Stomach (tissue), 19 donors: ENCODE results near the gene B4GALT4. TPM values are rescaled to one million over a fixed set of nuclear protein-coding genes. Genes with fewer than 3 reads are reported as not detected.
A peak's percentile ranks its signal among the peaks of the same experiment; 100 is the strongest.

ENCODE experiments used
- DNase-seq, 2 donors: peaks; one replicate each; pipeline versions ENCODE4 v3.0.0 to v3.0.0-alpha.2; 2013 to 2019
- H3K27ac ChIP-seq, 5 donors: fragments of 200-600 bp in 4 of 5; sonication (generic) in 4 of 5; one replicate each; pipeline ENCODE4 v1.5.1; 2013 to 2019; ENCODE audit warnings: mild to moderate bottlenecking in 1 of 5, moderate library complexity in 1 of 5
- H3K27me3 ChIP-seq, 3 donors: fragments of 200-600 bp; sonication (generic); one replicate each; pipeline ENCODE4 v1.5.1; 2017 to 2019; ENCODE audit warnings: mixed run types in 1 of 3
- H3K36me3 ChIP-seq, 4 donors: fragments of 200-600 bp; sonication (generic); 1 replicate in 3 of 4; 2 replicates in 1 of 4; pipeline ENCODE4 v1.5.1; 2016 to 2019
- H3K4me1 ChIP-seq, 4 donors: fragments of 200-600 bp; sonication (generic); one replicate each; pipeline ENCODE4 v1.5.1; 2016 to 2019
- H3K4me3 ChIP-seq, 4 donors: fragments of 200-600 bp; sonication (generic) in 3 of 4; one replicate each; pipeline ENCODE4 v1.5.1; 2016 to 2019; ENCODE audit warnings: mild to moderate bottlenecking in 1 of 4
- H3K9me3 ChIP-seq, 4 donors: fragments of 200-600 bp; sonication (generic); one replicate each; pipeline ENCODE4 v1.5.1; 2016 to 2019
- EP300 ChIP-seq: sonication (generic); formaldehyde crosslinking; IDR thresholded peaks from one replicate; pipeline ENCODE4 v1.6.1; 2017; ENCODE audit warnings: antibody characterized with exemption
- POLR2A ChIP-seq, 4 donors: fragments of 450-650 bp; IDR thresholded peaks; one replicate each; pipeline ENCODE4 v1.6.1; 2016; ENCODE audit warnings: antibody characterized with exemption in 4 of 4, control low read depth in 2 of 4, mild to moderate bottlenecking in 1 of 4, moderate library complexity in 1 of 4
- POLR2AphosphoS5 ChIP-seq, 3 donors: sonication (generic); formaldehyde crosslinking; IDR thresholded peaks; one replicate each; pipeline ENCODE4 v1.6.1; 2016; ENCODE audit warnings: antibody characterized with exemption in 3 of 3
- WGBS, 5 donors: extraction: QIAGEN DNeasy Blood & Tissue Kit in 3 of 5; methylation state at CpG; one replicate each; pipeline versions ENCODE4 v1.1.5 to v1.1.7; 2013 to 2018; 5-methylcytosine and 5-hydroxymethylcytosine counted together
- intact Hi-C: fragments of 100-400 bp; cut with DNase I; formaldehyde crosslinking; loops from one replicate; pipeline ENCODE4 v1.15.1; 2023; ENCODE audit warnings: low total_unique reads
- long read RNA-seq, 10 donors: transcript quantifications; one replicate each; lab custom pipeline, GENCODE V29; 2026
- polyA plus RNA-seq, 3 donors: library from polyadenylated mRNA; stranded (reverse); fragments of 200-250 nt; gene quantifications; one replicate each; pipeline ENCODE4 v1.2.3, GENCODE V29; 2013
- total RNA-seq, 5 donors: library from RNA; depleted of rRNA; stranded (reverse); fragments of >200 nt; gene quantifications; one replicate each; pipeline versions ENCODE4 v1.1.0 to v1.2.3, GENCODE V29; 2014 to 2016
- TF ChIP-seq, protein P1 (sequence below), 7 experiments: fragments of 450-650 bp in 4 of 7; fragments of 200-600 bp in 3 of 7; sonication (generic) in 3 of 7; IDR thresholded peaks; one replicate each; pipeline ENCODE4 v1.5.1; 2016 to 2019; ENCODE audit warnings: antibody characterized with exemption in 7 of 7, control low read depth in 2 of 7, mild to moderate bottlenecking in 1 of 7
- donor health status: healthy with polysubstance abuse.
- donor health status: Bipolar disorder and iron deficiency.
- donor health status: healthy.

The B4GALT4 gene, protein sequence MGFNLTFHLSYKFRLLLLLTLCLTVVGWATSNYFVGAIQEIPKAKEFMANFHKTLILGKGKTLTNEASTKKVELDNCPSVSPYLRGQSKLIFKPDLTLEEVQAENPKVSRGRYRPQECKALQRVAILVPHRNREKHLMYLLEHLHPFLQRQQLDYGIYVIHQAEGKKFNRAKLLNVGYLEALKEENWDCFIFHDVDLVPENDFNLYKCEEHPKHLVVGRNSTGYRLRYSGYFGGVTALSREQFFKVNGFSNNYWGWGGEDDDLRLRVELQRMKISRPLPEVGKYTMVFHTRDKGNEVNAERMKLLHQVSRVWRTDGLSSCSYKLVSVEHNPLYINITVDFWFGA
- 10 to 100 TPM in 3 of 5 donors, 1 to 10 TPM in 2; 5.5 to 39.7 (median 16.1) TPM for total RNA-seq
- 10 to 100 TPM; 12.0 to 14.6 (median 13.3) TPM for polyA plus RNA-seq
- long read RNA-seq, donor 1, partial matches to known transcripts, result 15 of 19 reads
- long read RNA-seq, donor 1, other reads (novel, unspliced or antisense), result 0 of 19 reads
- long read RNA-seq, donor 2, partial matches to known transcripts, result 0 of 5 reads
- long read RNA-seq, donor 2, other reads (novel, unspliced or antisense), result 0 of 5 reads
- long read RNA-seq, donor 3, transcript B4GALT4-202 (8 exons, 2,459 nt), result major isoform, 5 of 5 reads
- long read RNA-seq, donor 3, partial matches to known transcripts, result 0 of 5 reads
- long read RNA-seq, donor 3, other reads (novel, unspliced or antisense), result 0 of 5 reads
- long read RNA-seq, donor 4, result 0 reads
- long read RNA-seq, donor 5, partial matches to known transcripts, result 0 of 4 reads
- long read RNA-seq, donor 5, other reads (novel, unspliced or antisense), result 0 of 4 reads
- long read RNA-seq, donor 6, result 0 reads
- long read RNA-seq, donor 7, full-length matches to known transcripts, result 10 of 10 reads
- long read RNA-seq, donor 7, partial matches to known transcripts, result 0 of 10 reads
- long read RNA-seq, donor 7, other reads (novel, unspliced or antisense), result 0 of 10 reads
- long read RNA-seq, donor 8, partial matches to known transcripts, result 0 of 3 reads
- long read RNA-seq, donor 8, other reads (novel, unspliced or antisense), result 0 of 3 reads
- long read RNA-seq, donor 9, partial matches to known transcripts, result 0 of 4 reads
- long read RNA-seq, donor 9, other reads (novel, unspliced or antisense), result 0 of 4 reads
- long read RNA-seq, donor 10, partial matches to known transcripts, result 7 of 9 reads
- long read RNA-seq, donor 10, other reads (novel, unspliced or antisense), result 0 of 9 reads

DNA sequence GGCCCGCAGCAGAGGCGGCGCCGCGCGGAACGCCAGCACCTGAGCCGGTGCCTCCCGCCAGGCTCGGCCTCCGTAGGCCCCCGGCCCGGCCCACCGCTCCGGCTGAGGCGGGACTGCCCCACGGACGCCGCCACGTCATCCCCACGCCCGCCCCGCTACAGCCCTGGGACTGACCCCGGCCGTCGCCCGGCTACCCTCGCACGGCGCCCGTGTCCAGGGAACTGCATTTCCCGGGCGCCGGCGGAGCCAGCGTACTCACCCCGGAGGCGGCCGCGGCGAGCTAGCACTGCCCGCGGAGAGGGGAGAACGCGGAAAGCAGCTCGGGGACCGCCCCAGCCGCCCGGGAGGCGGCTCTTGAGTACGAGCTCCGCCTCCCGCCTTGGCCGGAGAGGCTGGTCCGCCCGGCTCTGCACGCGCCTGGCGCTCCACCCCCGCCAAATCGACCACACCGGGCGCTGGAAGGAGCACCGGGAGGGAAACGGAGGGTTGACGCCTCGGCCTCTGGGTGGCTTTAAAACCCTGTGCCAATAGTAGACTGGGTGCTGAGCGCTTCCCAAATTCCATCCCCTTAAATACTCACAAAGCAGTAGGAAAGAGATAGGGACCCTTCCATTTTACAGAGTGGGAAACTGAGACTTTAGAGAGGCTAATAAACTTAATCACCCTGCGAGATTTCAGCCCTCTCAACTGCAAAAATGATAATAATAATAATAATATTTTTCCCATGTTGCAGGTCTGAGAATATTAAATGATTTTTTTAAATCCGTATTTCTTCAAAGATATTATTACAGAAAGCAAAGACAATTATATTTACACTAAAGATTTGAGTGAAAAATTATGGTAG is at the start of gene B4GALT4:
Gene B4GALT4 (minus strand): TSS at position 288 of the 844 bp plus-strand sequence. CDS start 10,779 bp downstream, outside the sequence.
- H3K27me3 ChIP-seq, result no peaks in the 10 kb centered on the region
- peaks cover 0 to 11% (median 9%) of the 10 kb centered on the region in 4 donors for H3K36me3 ChIP-seq
- 2 to 3% (median 2%) methylated on average over 25 to 70 of the region's 70 CpGs for WGBS, 5 donors
- peak within 1 kb of the TSS; percentile 60 to 80 (median 77) for H3K4me3 ChIP-seq
- peak; percentile 92 to 96 for DNase-seq
- intact Hi-C loops, result no loop called here
- peak; percentile 19 to 93 (median 88) for TF ChIP-seq POLR2AphosphoS5 (IDR thresholded peaks at IDR 0.05)
- peak in 1 of 4 donors; percentile 63 for TF ChIP-seq POLR2A (IDR thresholded peaks at IDR 0.05)
- TF ChIP-seq EP300, result no peak
- H3K9me3 ChIP-seq, result no peaks in the 10 kb centered on the region
- peaks cover 22 to 43% (median 34%) of the 10 kb centered on the region in 4 donors for H3K4me1 ChIP-seq
- peak within 1 kb of the TSS; percentile 90 to 98 (median 94) for H3K27ac ChIP-seq

DNA sequence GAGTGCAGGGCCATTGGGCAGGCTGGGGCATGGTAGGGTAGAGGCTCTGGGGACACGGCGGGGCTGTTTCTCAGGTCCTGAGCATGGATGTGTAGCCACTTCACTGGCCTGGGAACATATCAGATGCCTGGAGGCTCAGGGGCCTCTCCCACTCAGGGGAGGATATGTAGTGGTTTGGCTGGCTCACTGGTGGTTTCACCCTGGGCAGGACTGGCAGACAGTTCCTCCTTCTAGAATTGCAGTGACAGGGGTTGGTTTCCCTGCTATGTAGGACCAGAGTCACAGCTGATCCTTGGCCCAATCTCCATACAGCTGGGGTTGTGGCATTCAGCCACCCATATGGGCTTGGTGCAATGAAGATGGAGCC is 48.7 kb upstream of the B4GALT4 start:
- WGBS, 5 donors, result 88 to 100% (median 93%) methylated on average over 2 of the region's 2 CpGs; no CpG with 5 or more reads in 1 of the 5 donors
- Histone ChIP-seq H3K27ac (no peak overlapping the region), H3K36me3 (no peaks in the 10 kb centered on the region), H3K27me3 (no peaks in the 10 kb centered on the region), H3K9me3 (peaks cover 0 to 17% (median 5%) of the 10 kb centered on the region in 4 donors), H3K4me1 (peaks cover under 1 to 14% (median 9%) of the 10 kb centered on the region in 4 donors), H3K4me3 (no peak overlapping the region)
- TF ChIP-seq POLR2AphosphoS5 (IDR thresholded peaks at IDR 0.05) (no peak), POLR2A (IDR thresholded peaks at IDR 0.05) (no peak), EP300 (no peak)
- TF ChIP-seq, protein P1, sequence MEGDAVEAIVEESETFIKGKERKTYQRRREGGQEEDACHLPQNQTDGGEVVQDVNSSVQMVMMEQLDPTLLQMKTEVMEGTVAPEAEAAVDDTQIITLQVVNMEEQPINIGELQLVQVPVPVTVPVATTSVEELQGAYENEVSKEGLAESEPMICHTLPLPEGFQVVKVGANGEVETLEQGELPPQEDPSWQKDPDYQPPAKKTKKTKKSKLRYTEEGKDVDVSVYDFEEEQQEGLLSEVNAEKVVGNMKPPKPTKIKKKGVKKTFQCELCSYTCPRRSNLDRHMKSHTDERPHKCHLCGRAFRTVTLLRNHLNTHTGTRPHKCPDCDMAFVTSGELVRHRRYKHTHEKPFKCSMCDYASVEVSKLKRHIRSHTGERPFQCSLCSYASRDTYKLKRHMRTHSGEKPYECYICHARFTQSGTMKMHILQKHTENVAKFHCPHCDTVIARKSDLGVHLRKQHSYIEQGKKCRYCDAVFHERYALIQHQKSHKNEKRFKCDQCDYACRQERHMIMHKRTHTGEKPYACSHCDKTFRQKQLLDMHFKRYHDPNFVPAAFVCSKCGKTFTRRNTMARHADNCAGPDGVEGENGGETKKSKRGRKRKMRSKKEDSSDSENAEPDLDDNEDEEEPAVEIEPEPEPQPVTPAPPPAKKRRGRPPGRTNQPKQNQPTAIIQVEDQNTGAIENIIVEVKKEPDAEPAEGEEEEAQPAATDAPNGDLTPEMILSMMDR (IDR thresholded peaks at IDR 0.05), result no peak
- intact Hi-C loops, result no loop called here
- no peak for DNase-seq

DNA sequence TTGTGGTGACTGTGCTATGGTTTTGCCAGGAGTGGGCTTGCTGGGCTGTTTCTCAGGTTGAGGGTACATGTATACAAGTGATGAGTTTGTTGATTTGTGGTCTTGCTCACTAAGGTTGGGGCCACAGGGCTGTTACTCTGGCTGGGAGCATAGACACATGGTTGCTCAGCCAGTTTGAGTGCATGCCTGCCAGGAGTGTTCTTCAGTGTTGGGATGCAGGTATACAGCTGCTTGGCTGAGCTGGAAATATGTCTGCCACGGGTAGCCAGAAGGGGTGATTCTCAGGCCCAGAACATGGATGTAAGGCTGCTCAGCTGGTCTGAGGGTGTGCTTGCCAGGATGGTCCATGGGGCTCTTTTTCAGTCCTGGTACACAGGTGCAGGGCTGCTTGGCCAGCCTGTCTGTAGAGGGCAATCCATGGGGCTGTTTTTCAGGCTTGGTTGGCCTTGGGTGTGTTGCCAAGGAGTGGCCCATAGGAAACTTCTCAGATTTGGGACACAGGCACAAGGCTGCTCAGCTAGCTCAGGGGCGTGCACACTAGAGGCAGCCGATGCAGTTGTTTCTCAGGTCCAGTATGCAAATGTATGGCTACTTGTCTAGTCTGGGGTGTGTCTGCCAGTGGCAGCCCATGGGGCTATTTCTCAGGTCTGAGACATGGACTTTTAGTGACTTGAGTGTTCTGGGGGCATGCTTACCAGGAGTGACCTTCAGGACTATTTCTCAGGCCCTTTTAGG is 48.2 kb upstream of the B4GALT4 start:
- WGBS, 5 donors, result 62 to 95% (median 91%) methylated on average over 1 to 3 of the region's 3 CpGs
- Histone ChIP-seq H3K27me3 (no peaks in the 10 kb centered on the region), H3K9me3 (peaks cover 0 to 17% (median 5%) of the 10 kb centered on the region in 4 donors), H3K4me3 (no peak overlapping the region), H3K27ac (no peak overlapping the region), H3K4me1 (peaks cover 0 to 14% (median 9%) of the 10 kb centered on the region in 4 donors), H3K36me3 (no peaks in the 10 kb centered on the region)
- no peak for DNase-seq
- intact Hi-C loops, result no loop called here
- TF ChIP-seq POLR2AphosphoS5 (IDR thresholded peaks at IDR 0.05) (no peak), EP300 (no peak), POLR2A (IDR thresholded peaks at IDR 0.05) (no peak)
- TF ChIP-seq, protein P1 (IDR thresholded peaks at IDR 0.05), result no peak
